ENCODE results near the gene BBS12.
"Not testable (repeated sequence)": the region's sequence is repeated elsewhere in the genome, so short reads cannot be mapped to it uniquely, and the experiment has no call there.

The BBS12 gene

GRCh38 chr4:122776916-122777315 lies 44.4 kb downstream of the BBS12 start:
- DNase-seq (ENCODE audit: low read depth), result no peak

GRCh38 chr4:122777846-122778673 lies 45.6 kb downstream of the BBS12 start:
- H3K4me3 ChIP-seq (ENCODE audit: low read depth, low read length), result no peak overlapping the region
- no peak for TF ChIP-seq CTCF (IDR thresholded peaks at IDR 0.05; ENCODE audit: low read depth, low read length, missing control alignments)
- no peak for DNase-seq (ENCODE audit: low read depth)

More at GRCh38 chr4:122776916-122777315, 44.4 kb downstream of the BBS12 start:
- no peak for TF ChIP-seq CTCF (IDR thresholded peaks at IDR 0.05; ENCODE audit: low read depth, low read length, missing control alignments)
- no peak overlapping the region for H3K4me3 ChIP-seq (ENCODE audit: low read depth, low read length)

- no peak for DNase-seq (ENCODE audit: low read depth)
- no peak for TF ChIP-seq CTCF (IDR thresholded peaks at IDR 0.05; ENCODE audit: low read depth, low read length, missing control alignments)
- no peak overlapping the region for H3K4me3 ChIP-seq (ENCODE audit: low read depth, low read length)
Measured at GRCh38 chr4:122781486-122781885, 49.0 kb downstream of the BBS12 start.

- H3K4me3 ChIP-seq (ENCODE audit: low read depth, low read length), result no peak overlapping the region
- DNase-seq (ENCODE audit: low read depth), result no peak
- no peak for TF ChIP-seq CTCF (IDR thresholded peaks at IDR 0.05; ENCODE audit: low read depth, low read length, missing control alignments)
Measured at GRCh38 chr4:122783301-122784215, 51.1 kb downstream of the BBS12 start.

GRCh38 chr4:122784261-122784660 lies 51.8 kb downstream of the BBS12 start:
- no peak for TF ChIP-seq CTCF (IDR thresholded peaks at IDR 0.05; ENCODE audit: low read depth, low read length, missing control alignments)
- no peak for DNase-seq (ENCODE audit: low read depth)
- no peak overlapping the region for H3K4me3 ChIP-seq (ENCODE audit: low read depth, low read length)

- TF ChIP-seq CTCF (IDR thresholded peaks at IDR 0.05; ENCODE audit: low read depth, low read length, missing control alignments), result no peak
- no peak for DNase-seq (ENCODE audit: low read depth)
- no peak overlapping the region for H3K4me3 ChIP-seq (ENCODE audit: low read depth, low read length)
Measured at GRCh38 chr4:122785099-122785498, 52.6 kb downstream of the BBS12 start.

GRCh38 chr4:122786296-122786695 lies 53.8 kb downstream of the BBS12 start:
- not testable (repeated sequence) for H3K4me3 ChIP-seq (ENCODE audit: low read depth, low read length); DNase-seq (ENCODE audit: low read depth)

- H3K4me3 ChIP-seq (ENCODE audit: low read depth, low read length); DNase-seq (ENCODE audit: low read depth): not testable (repeated sequence)
Measured at GRCh38 chr4:122786920-122787319, 54.4 kb downstream of the BBS12 start.

Data from GM12864 (cell line).